K562 (cell line): Measurements from ENCODE around the gene STIL. TPM values are rescaled to one million over a fixed set of nuclear protein-coding genes. Genes with fewer than 3 reads are reported as not detected.

Experiments
- ADNP ChIP-seq: fragments of 200-800 bp; sonication (Bioruptor generic); IDR thresholded peaks from 2 replicates; pipeline ENCODE4 v1.6.1; 2016; ENCODE audit warnings: missing genetic modification characterization, missing compliant biosample characterization
- DPF2 ChIP-seq: fragments of 450-650 bp; IDR thresholded peaks from 2 replicates; pipeline ENCODE4 v1.6.1; 2016
- FOXK1 ChIP-seq: sonication (generic); formaldehyde crosslinking; IDR thresholded peaks from 2 replicates; pipeline ENCODE4 v1.8.0; 2022; ENCODE audit warnings: missing genetic modification reagents, mild to moderate bottlenecking, borderline replicate concordance
- HNRNPH1 ChIP-seq: fragments of 200-400 bp; formaldehyde crosslinking; optimal IDR thresholded peaks from 2 replicates; pipeline ENCODE3; 2017; ENCODE audit warnings: low read depth, mild to moderate bottlenecking, low read length, moderate library complexity
- NCOR1 ChIP-seq: fragments of 450-650 bp; IDR thresholded peaks from 2 replicates; pipeline ENCODE4 v1.6.1; 2016; ENCODE audit warnings: mild to moderate bottlenecking, moderate library complexity
- NELFE ChIP-seq: IDR thresholded peaks from 2 replicates; pipeline ENCODE4 v1.6.1; 2011; ENCODE audit warnings: mild to moderate bottlenecking; ENCODE audit not compliant: insufficient read depth, insufficient read length
- NFATC3 ChIP-seq: fragments of 450-650 bp; IDR thresholded peaks from 2 replicates; pipeline ENCODE4 v1.6.1; 2017; ENCODE audit warnings: mild to moderate bottlenecking
- NR1H2 ChIP-seq: sonication (generic); formaldehyde crosslinking; IDR thresholded peaks from 2 replicates; pipeline ENCODE4 v1.4.0; 2020; ENCODE audit warnings: mild to moderate bottlenecking, missing genetic modification reagents
- PCBP1 ChIP-seq: fragments of 200-400 bp; formaldehyde crosslinking; IDR thresholded peaks from 2 replicates; pipeline ENCODE4 v1.6.1; 2018; ENCODE audit warnings: mild to moderate bottlenecking, low read depth, low read length; ENCODE audit not compliant: poor library complexity, severe bottlenecking
- PHB2 ChIP-seq: fragments of 450-650 bp; IDR thresholded peaks from 2 replicates; pipeline ENCODE4 v1.6.1; 2017; ENCODE audit warnings: low read depth
- POLR2A ChIP-seq: fragments of 450-650 bp; conservative IDR thresholded peaks from 2 replicates; pipeline ENCODE4 v1.6.1; 2016
- PRMT5 ChIP-seq: sonication (generic); formaldehyde crosslinking; IDR thresholded peaks from 2 replicates; pipeline ENCODE4 v1.5.0; 2020; ENCODE audit warnings: missing genetic modification reagents
- PTRF ChIP-seq: fragments of 450-650 bp; IDR thresholded peaks from 2 replicates; pipeline ENCODE4 v1.6.1; 2016; ENCODE audit warnings: mild to moderate bottlenecking, missing genetic modification characterization, missing compliant biosample characterization
- PTTG1 ChIP-seq: fragments of 450-650 bp; IDR thresholded peaks from 2 replicates; pipeline ENCODE4 v1.6.1; 2016; ENCODE audit warnings: low read depth, mild to moderate bottlenecking, missing genetic modification characterization, missing compliant biosample characterization
- RB1 ChIP-seq: fragments of 450-650 bp; IDR thresholded peaks from 2 replicates; pipeline ENCODE4 v1.6.1; 2017; ENCODE audit warnings: low read depth, mild to moderate bottlenecking
- RNF2 ChIP-seq: sonication (generic); IDR thresholded peaks from 2 replicates; pipeline ENCODE4 v1.6.1; 2016
- ZFP1 ChIP-seq: fragments of 450-650 bp; formaldehyde crosslinking; IDR thresholded peaks from 2 replicates; pipeline ENCODE4 v1.4.0; 2020; ENCODE audit warnings: mild to moderate bottlenecking, mixed read lengths
- ZNF76 ChIP-seq: fragments of 250-450 bp; sonication (Bioruptor Pico); IDR thresholded peaks from 2 replicates; pipeline ENCODE4 v1.4.0; 2020; ENCODE audit warnings: mild to moderate bottlenecking, moderate library complexity, borderline replicate concordance
- polyA plus RNA-seq, 8 experiments: library from polyadenylated mRNA; depleted of rRNA in 4 of 8; stranded (reverse) in 5 of 8; unstranded in 3 of 8; fragments of >200 nt; fragmentation: Nextera tagmentation in 2 of 8; fragmentation: Illumina TruSeq in 1 of 8; extraction: Ambion mirVana in 2 of 8; extraction: Trizol in 1 of 8; gene quantifications; 2 replicates each; pipeline versions ENCODE4 v1.2.1 to v1.2.3, GENCODE V29; 2011 to 2014; ENCODE audit warnings: inconsistent platforms in 1 of 8, missing spikeins in 1 of 8
- total RNA-seq, 7 experiments: library from RNA; depleted of rRNA in 6 of 7; stranded (reverse); fragments of >200 nt in 6 of 7; fragmentation: Illumina TruSeq in 2 of 7; extraction: Trizol in 2 of 7; gene quantifications; 2 replicates each; pipeline versions ENCODE4 v1.2.1 to v1.2.3, GENCODE V29; 2011 to 2021; ENCODE audit warnings: low replicate concordance in 1 of 7
- TF ChIP-seq, protein P1 (sequence below): sonication (generic); formaldehyde crosslinking; IDR thresholded peaks from 2 replicates; pipeline ENCODE4 v1.8.0; 2022; ENCODE audit warnings: mild to moderate bottlenecking, missing genetic modification reagents, borderline replicate concordance
- TF ChIP-seq, protein P2 (sequence below): sonication (generic); formaldehyde crosslinking; IDR thresholded peaks from 2 replicates; pipeline ENCODE4 v1.9.0; 2022; ENCODE audit warnings: mild to moderate bottlenecking, missing genetic modification reagents
- TF ChIP-seq, protein P3 (sequence below): sonication (generic); formaldehyde crosslinking; IDR thresholded peaks from 2 replicates; pipeline ENCODE4 v1.8.1; 2023; ENCODE audit warnings: mild to moderate bottlenecking, missing genetic modification reagents
- TF ChIP-seq, protein P4 (sequence below): sonication (generic); formaldehyde crosslinking; IDR thresholded peaks from 2 replicates; pipeline ENCODE4 v1.8.0; 2022; ENCODE audit warnings: missing genetic modification reagents, mild to moderate bottlenecking, moderate library complexity, borderline replicate concordance
- TF ChIP-seq, protein P5 (sequence below): fragments of 450-650 bp; conservative IDR thresholded peaks from 2 replicates; pipeline ENCODE4 v1.6.1; 2016; ENCODE audit warnings: missing genetic modification characterization, low read depth, mild to moderate bottlenecking, missing compliant biosample characterization, moderate library complexity

STIL gene
- total and polyA plus RNA-seq, 9 of the 15 experiments (the other 6 are each of a cell fraction or from before 2014, with no cell fraction given), result 10.5 to 77.4 (median 39.6) TPM

DNA sequence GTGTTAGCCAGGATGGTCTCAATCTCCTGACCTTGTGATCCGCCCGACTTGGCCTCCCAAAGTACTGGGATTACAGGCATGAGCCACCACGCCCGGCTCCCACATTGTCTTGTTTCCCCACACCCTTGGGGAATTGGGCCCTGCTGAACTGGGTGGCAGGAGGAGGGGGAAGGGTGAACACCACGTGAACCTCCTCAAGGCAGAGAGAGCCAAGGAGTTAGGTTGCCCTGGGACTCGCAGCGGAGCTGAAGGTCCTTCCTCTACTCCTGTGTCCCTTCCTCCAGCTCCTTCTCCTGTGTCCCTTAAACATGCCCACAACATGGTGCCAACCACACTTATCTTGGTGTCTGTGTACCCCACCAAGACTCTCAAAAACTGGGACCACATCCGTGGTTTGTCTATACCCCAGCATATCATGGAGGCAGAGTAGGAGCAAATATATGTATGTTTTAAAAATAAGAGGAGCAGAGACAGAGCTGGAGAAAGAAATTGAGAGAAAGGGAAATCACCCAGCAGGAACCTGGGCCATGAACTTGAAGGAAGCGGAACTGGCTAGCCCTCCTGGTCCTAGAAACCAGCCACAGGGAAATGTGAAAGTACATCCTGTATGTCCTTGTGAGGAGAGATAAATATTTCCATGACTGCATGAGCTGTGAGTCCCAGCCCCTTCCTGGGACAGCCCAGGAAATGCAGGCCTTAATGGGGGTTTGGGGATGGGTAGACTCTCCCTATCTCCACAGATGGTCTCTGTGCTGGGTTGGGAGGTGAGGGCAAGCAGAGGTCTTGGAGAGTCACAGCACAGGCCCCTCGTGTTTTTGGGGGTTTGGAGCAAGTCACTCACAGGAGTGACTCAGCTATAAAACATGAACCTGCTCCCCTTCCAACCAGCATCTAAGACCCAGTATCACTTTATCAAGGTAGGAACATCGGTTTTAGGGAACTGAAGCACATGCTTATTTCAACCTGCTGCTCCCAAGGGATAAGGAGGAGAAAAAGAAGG, 72.5 kb downstream of the STIL start (continued):
- TF ChIP-seq, protein P1, sequence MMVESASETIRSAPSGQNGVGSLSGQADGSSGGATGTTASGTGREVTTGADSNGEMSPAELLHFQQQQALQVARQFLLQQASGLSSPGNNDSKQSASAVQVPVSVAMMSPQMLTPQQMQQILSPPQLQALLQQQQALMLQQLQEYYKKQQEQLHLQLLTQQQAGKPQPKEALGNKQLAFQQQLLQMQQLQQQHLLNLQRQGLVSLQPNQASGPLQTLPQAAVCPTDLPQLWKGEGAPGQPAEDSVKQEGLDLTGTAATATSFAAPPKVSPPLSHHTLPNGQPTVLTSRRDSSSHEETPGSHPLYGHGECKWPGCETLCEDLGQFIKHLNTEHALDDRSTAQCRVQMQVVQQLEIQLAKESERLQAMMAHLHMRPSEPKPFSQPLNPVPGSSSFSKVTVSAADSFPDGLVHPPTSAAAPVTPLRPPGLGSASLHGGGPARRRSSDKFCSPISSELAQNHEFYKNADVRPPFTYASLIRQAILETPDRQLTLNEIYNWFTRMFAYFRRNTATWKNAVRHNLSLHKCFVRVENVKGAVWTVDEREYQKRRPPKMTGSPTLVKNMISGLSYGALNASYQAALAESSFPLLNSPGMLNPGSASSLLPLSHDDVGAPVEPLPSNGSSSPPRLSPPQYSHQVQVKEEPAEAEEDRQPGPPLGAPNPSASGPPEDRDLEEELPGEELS (CRISPR knock-in tag), result no peak
- TF ChIP-seq RB1 (no peak), NR1H2 (CRISPR knock-in tag) (0 out of 2 replicates have a peak, but pooled peaks have one; percentile 34), ZNF76 (CRISPR knock-in tag) (no peak), PCBP1 (no peak), PTTG1 (tag) (no peak), PRMT5 (CRISPR knock-in tag) (no peak), ADNP (no peak), NFATC3 (no peak), NCOR1 (peak; percentile 54; the same call in 1 of the 2 replicates), PHB2 (no peak), NELFE (no peak), HNRNPH1 (no peak), POLR2A (peak; percentile 49; the same call in 1 of the 2 replicates), FOXK1 (no peak), RNF2 (no peak), ZFP1 (no peak), PTRF (tag) (no peak), DPF2 (peak; percentile 68)
- TF ChIP-seq, protein P2, sequence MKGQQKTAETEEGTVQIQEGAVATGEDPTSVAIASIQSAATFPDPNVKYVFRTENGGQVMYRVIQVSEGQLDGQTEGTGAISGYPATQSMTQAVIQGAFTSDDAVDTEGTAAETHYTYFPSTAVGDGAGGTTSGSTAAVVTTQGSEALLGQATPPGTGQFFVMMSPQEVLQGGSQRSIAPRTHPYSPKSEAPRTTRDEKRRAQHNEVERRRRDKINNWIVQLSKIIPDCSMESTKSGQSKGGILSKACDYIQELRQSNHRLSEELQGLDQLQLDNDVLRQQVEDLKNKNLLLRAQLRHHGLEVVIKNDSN, result peak; percentile 20; the same call in 1 of the 2 replicates
- TF ChIP-seq, protein P3, sequence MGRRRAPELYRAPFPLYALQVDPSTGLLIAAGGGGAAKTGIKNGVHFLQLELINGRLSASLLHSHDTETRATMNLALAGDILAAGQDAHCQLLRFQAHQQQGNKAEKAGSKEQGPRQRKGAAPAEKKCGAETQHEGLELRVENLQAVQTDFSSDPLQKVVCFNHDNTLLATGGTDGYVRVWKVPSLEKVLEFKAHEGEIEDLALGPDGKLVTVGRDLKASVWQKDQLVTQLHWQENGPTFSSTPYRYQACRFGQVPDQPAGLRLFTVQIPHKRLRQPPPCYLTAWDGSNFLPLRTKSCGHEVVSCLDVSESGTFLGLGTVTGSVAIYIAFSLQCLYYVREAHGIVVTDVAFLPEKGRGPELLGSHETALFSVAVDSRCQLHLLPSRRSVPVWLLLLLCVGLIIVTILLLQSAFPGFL, result no peak
- TF ChIP-seq, protein P4, sequence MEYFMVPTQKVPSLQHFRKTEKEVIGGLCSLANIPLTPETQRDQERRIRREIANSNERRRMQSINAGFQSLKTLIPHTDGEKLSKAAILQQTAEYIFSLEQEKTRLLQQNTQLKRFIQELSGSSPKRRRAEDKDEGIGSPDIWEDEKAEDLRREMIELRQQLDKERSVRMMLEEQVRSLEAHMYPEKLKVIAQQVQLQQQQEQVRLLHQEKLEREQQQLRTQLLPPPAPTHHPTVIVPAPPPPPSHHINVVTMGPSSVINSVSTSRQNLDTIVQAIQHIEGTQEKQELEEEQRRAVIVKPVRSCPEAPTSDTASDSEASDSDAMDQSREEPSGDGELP (CRISPR knock-in tag), result 0 out of 2 replicates have a peak, but pooled peaks have one; percentile 26
- TF ChIP-seq, protein P5, sequence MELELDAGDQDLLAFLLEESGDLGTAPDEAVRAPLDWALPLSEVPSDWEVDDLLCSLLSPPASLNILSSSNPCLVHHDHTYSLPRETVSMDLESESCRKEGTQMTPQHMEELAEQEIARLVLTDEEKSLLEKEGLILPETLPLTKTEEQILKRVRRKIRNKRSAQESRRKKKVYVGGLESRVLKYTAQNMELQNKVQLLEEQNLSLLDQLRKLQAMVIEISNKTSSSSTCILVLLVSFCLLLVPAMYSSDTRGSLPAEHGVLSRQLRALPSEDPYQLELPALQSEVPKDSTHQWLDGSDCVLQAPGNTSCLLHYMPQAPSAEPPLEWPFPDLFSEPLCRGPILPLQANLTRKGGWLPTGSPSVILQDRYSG (tag), result no peak
